HCEC 1CT (cell line): Measurements from ENCODE around the gene BLOC1S6.
A peak's percentile ranks its signal among the peaks of the same experiment; 100 is the strongest.

Experiments used
- DNase-seq: peaks from one replicate; pipeline ENCODE4 v3.0.0-alpha.2; 2017

Gene BLOC1S6

GRCh38 chr15:45587095-45587862, at the start of gene BLOC1S6:
Gene BLOC1S6 (plus strand): TSS chr15:45587379. CDS start chr15:45587444, 65 bp downstream.
- DNase-seq: peak; percentile 91

GRCh38 chr15:45539680-45540079, 47.5 kb upstream of the BLOC1S6 start:
- DNase-seq: no peak

GRCh38 chr15:45540531-45540930, 46.6 kb upstream of the BLOC1S6 start:
- no peak for DNase-seq

- DNase-seq: no peak
These were observed 44.1 kb upstream of the BLOC1S6 start for GRCh38 chr15:45543051-45543450.

GRCh38 chr15:45544266-45545023, 42.7 kb upstream of the BLOC1S6 start:
- no peak for DNase-seq

GRCh38 chr15:45546789-45547188, 40.4 kb upstream of the BLOC1S6 start:
- no peak for DNase-seq

GRCh38 chr15:45548753-45549520, 38.2 kb upstream of the BLOC1S6 start:
- no peak for DNase-seq

- DNase-seq: peak; percentile 52
These were observed 37.5 kb upstream of the BLOC1S6 start for GRCh38 chr15:45549541-45550220.

- DNase-seq: peak; percentile 77
These were observed 36.7 kb upstream of the BLOC1S6 start for GRCh38 chr15:45550436-45550835.

GRCh38 chr15:45551676-45552075, 35.5 kb upstream of the BLOC1S6 start:
- no peak for DNase-seq

- DNase-seq: no peak
These were observed 31.1 kb upstream of the BLOC1S6 start for GRCh38 chr15:45555934-45556608.

- no peak for DNase-seq
These were observed 14.6 kb upstream of the BLOC1S6 start for GRCh38 chr15:45572617-45573016.

GRCh38 chr15:45573961-45574629, 13.1 kb upstream of the BLOC1S6 start:
- no peak for DNase-seq

GRCh38 chr15:45581919-45582318, 5.3 kb upstream of the BLOC1S6 start:
- DNase-seq: no peak

- DNase-seq: no peak
These were observed 3.2 kb upstream of the BLOC1S6 start for GRCh38 chr15:45583731-45584639.

- no peak for DNase-seq
These were observed 1.9 kb upstream of the BLOC1S6 start for GRCh38 chr15:45585069-45585791.

- DNase-seq: no peak
These were observed 1.1 kb upstream of the BLOC1S6 start for GRCh38 chr15:45586125-45586524.

- no peak for DNase-seq
These were observed 531 bp upstream of the BLOC1S6 start for GRCh38 chr15:45586601-45587094.

- DNase-seq: no peak
These were observed 638 bp downstream of the BLOC1S6 start for GRCh38 chr15:45587863-45588170.
